GM19328 (cell line): ENCODE data around the gene CLOCK.
"Not testable (repeated sequence)": the region's sequence is repeated elsewhere in the genome, so short reads cannot be mapped to it uniquely, and the experiment has no call there.

Experiments used
- ATAC-seq: cut with Tn5 transposase; IDR thresholded peaks from one replicate; pipeline ENCODE4 v1.9.1; 2021; ENCODE audit warnings: mild to moderate bottlenecking, moderate library complexity; ENCODE audit not compliant: unreplicated experiment

CLOCK gene, protein sequence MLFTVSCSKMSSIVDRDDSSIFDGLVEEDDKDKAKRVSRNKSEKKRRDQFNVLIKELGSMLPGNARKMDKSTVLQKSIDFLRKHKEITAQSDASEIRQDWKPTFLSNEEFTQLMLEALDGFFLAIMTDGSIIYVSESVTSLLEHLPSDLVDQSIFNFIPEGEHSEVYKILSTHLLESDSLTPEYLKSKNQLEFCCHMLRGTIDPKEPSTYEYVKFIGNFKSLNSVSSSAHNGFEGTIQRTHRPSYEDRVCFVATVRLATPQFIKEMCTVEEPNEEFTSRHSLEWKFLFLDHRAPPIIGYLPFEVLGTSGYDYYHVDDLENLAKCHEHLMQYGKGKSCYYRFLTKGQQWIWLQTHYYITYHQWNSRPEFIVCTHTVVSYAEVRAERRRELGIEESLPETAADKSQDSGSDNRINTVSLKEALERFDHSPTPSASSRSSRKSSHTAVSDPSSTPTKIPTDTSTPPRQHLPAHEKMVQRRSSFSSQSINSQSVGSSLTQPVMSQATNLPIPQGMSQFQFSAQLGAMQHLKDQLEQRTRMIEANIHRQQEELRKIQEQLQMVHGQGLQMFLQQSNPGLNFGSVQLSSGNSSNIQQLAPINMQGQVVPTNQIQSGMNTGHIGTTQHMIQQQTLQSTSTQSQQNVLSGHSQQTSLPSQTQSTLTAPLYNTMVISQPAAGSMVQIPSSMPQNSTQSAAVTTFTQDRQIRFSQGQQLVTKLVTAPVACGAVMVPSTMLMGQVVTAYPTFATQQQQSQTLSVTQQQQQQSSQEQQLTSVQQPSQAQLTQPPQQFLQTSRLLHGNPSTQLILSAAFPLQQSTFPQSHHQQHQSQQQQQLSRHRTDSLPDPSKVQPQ

DNA sequence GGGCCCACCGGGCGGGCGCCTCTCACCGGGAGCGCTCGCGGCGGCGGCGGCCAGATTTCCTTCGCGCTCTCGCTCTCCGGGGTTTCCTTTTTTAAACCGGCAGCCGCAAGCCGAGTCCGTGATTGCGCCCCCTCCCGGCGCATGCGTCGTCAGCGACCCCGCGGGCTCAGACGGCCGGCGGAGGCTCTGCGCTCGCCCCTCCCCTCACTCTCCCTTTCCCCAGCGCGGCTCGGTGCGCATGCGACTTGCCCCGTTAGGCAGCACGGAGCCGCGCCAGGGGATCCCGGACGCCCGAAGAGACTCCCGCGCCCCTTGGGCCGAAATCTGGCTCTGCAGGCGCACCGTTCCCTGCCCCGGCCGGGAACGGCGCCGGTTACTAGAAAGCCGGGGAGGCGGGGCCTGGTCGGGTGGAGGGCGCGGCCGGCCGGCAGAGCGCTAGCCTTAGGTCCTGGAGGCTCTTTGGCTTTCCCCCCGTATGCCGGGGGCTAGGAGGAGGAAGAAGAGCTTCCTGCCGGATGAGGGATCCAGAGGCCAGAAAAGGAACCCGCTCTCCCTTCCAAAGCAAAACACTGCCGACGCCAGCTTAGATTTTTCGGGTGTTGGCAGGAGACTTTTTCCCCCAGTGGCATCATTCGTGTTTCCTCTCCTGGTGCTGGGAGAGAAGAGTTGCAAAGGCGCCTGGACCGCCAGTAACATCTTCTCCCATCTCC is at the start of gene CLOCK:
Gene CLOCK (minus strand): TSS at position 154 of the 710 bp plus-strand sequence. CDS start 64,124 bp downstream, outside the sequence.
- peak; percentile 68 for ATAC-seq

DNA sequence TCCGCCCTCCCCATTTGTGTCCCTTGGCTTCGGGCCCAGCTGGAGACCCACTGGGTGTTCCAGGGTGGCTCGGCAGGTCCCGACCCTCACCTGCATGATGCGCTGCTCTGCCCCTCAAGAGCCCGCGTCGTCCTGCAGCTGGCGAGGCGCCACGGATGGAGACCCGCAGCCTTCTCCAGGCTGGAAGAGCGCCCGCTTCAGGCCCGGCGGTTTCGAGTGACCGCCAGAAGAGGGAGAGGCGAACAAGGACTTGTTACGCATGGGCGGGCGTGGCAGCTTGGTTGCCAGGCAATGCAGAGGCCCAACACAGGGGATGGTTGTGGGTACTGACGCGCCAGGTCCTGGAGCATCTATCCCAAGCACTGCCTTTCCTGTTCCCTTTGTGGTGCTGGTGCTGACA is 45.3 kb upstream of the CLOCK start, which contains the start of gene PDCL2:
Gene PDCL2 (minus strand): TSS at position 232 of the 400 bp plus-strand sequence. CDS start 136 bp downstream, at position 96.
- no peak for ATAC-seq

DNA sequence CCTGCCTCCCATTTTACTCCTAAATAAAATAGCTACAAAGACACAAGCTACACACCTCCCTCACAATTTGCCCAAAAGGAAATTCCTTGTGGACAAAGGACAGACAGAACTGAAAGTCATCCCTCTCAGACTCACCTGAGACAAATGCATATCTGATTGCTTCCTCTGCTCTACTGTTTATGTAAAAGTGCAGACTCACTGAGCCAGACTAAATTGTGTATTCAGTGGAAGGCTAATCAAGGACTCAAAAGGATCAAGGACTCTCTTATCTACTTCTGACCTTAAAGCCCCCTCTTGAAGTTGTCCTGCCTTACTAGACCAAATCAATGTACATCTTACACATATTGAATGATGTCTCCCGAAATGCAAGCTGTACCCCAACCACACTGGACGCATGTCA is 41.5 kb upstream of the CLOCK start:
- ATAC-seq = no peak

DNA sequence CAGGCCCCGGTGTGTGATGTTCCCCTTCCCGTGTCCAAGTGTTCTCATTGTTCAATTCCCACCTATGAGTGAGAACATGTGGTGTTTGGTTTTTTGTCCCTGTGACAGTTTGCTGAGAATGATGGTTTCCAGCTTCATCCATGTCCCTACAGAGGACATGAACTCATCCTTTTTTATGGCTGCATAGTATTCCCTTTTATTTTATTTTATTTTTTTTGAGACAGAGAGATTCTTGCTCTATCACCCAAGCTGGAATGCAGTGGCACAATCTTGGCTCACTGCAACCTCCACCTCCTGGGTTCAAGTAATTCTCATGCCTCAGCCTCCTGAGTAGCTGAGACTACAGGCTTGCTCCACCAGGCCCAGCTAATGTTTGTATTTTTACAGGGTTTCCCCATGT is 36.1 kb upstream of the CLOCK start:
- not testable (repeated sequence) for ATAC-seq

DNA sequence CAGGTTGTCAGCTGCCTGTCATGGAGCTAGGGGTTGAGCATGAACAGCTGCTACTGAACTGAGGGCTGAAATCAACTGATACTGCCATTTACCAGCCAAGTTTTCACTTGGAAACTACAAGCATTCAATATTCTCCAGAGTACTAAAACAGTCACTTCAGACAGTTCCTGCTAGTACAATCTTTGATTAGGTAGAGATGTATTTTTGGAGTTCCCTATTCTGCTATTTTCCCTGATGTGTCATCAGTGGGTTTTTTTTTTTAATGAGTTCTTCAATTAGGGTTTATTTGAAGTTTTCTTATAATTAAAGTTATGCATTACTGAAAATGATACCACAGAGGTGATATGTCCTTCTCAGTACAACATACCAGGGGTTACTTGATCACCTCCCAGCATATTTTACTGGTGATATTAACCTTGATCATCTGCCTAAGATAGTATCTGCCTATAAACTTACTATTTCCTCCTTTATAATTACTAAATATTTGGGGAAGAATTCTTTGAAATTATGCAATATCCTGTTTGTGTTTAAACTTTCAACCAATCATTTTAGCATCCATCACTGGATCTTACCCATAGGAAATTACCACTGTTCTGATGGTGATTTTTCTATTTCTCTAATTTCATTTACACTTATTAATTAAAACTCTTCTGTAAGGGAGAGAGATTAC is 31.8 kb upstream of the CLOCK start:
- ATAC-seq = no peak

DNA sequence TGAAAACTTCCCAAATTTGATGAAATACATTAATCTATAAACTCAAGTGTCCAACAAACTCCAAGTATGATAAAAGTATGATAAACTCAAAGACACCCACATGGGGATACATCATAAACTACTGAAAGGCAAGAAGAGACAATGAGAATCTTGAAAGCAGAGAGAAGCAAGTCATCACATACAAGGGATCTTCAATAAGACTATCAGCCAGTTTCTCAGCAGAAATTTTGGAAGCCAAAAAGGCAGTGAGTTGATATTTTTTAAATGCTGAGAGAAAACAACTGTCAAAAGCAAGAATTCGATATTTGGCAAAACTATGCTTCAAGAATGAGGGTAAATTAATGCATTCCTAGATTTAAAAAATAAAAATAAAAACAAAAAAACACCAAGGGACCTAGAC is 28.8 kb upstream of the CLOCK start:
- ATAC-seq = no peak

DNA sequence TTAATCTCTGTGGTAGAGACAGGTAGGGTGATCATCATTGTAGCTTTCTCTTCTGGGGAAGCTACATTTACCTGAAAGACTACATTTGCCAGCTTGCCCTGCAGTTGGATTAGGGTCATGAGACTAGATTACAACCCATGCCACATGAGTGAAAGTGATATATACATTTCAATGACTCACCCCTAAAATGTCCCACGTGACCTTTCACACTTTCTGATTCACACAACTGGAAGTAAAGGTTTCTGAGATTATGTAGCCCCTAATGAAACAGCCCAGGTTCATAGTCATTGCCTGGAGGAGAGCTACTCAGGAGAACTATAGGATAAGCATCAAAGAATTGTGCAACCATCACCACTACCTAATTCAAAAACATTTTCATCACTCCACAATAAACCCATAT is 27.5 kb upstream of the CLOCK start:
- ATAC-seq = no peak

DNA sequence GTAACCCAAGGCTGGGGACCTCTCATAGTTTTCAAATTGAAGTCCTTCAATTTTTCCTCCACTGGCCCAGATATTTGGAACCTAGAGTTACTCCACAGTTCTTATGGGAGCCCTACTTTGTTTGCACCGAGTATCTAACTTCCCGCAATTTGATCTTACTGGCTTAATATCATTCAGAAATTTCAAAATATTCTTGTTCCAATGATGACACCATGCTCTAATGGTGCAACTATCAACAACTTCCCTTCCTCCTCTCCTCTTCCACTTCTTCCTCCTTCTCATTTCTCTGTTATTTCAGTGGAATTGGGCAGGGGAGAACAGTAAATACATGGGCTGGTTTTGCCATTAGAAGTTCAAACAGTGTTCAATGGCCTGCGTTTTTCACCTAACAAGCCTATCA is 25.1 kb upstream of the CLOCK start:
- ATAC-seq = no peak

DNA sequence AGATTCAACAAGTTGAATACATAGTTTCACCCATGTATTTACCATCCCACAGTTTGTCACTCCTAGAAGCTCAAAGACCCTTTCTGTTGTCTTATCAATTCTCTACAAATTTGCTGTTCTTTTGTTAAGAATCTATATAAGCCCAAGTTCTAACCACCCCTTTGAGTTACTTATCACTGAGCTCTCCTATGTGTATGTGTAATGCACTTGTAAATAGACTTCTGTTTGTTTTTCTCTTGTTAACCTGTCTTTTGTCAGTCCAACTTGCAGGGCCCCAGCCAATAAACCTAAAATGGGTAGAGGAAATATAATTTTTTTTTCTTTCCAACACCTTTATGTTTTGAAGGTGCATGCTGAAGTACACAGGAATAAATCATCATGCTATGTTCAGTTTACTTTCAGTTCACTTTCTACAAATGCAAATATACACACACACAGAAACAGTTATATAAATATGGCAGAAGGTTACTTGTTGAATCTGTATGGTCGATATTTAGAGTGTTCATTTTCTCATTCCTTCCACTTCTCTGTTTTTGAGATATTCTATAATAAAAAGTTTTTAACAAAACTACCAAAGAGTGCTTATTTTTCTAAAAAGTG is 22.3 kb upstream of the CLOCK start:
- peak; percentile 84 for ATAC-seq

DNA sequence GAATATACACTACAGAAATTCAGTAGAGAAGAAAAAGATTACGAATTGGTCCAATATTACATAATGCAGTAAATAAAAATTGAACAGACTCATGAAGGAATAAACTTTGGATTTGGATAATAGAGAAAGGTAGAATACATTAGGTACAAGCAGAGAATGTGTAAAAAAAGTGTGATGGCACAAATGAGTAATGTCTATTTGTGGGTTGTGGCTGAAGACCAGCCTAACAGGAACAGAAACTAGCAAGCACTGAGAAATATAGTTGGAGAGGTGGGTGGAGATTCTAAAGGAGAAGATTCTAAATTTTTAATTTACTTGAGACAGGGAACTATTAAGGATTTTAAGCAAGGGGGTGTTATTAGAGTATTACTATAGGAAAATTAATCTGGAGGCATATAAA is 15.2 kb upstream of the CLOCK start:
- ATAC-seq = peak; percentile 99

DNA sequence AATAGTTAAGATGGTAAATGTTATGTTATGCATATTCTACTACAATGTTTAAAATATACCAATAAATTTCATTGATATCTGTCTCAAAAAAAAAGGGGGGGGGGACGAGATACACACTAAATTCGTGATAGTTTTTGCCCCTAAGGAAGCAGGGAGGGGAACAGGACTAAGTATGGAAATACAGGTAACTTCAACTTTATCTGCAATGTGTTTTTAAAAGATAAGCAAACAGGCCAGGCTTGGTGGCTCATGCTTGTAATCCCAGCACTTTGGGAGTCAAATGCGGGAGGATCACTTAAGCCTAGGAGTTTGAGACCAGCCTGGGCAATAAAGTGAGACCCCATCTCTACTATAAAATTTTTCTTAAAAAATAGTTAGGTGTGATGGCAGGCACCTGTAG is 13.4 kb upstream of the CLOCK start:
- ATAC-seq = no peak

DNA sequence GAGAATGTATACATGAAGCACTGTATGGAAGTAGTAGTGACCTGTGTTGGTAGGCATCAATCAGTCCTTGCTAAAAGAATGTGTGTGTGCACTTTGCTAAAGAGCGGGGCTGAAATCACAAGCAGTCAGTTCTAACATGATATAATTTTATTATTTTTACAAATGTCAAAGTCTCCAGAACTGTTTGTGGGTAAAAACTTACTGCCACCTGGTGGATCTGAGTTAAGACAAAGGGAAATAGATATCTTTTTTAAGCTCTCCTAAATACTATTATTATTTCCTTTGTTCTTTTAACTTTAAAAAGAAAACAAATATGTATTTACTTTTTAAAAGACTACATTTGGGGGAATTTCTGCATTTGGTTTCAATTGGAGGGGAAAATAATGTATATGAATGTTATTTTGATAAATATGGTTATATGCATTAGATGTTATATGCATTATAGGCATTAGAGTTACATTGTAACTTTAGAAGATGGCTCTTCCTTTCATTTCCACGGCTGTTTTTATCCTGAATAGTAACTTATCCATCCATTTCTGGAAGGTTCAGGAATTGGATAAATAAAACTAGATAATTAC is 7.8 kb upstream of the CLOCK start:
- no peak for ATAC-seq

DNA sequence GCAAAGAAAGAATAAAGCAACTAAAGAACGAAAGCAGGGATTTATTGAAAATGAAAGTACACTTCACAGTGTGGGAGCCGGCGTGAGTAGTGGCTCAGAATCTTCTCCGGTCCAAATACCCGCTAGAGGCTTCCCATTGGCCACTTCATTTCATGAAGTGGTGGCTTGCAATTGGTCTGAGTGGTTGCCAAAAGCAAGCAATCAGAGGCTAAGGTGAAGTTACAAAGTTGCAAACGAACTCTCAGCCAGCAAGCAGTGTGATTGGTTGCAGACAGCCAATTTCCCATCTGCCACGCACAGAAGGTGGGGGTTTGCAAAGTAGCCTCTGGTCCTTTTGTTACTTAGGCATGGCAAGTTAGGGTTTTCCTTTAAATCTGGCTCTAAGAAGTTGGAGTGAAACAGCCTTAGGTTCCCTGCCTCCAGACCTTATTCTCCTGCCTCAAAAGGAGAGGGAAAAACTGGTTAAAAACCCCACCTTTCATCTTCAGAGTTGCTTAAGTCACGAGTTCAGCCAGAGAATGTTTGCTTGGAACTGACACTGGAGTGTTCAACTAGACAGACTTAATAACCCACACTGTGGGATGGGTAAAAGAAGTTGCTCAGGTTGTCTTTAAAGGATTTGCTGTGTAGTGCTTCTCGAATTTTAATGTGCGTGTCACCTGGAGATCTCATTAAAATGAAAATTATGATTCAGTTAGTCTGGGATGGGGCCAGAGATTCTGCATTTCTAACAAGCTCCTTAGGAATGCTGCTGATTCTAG is 6.9 kb upstream of the CLOCK start:
- ATAC-seq = no peak

DNA sequence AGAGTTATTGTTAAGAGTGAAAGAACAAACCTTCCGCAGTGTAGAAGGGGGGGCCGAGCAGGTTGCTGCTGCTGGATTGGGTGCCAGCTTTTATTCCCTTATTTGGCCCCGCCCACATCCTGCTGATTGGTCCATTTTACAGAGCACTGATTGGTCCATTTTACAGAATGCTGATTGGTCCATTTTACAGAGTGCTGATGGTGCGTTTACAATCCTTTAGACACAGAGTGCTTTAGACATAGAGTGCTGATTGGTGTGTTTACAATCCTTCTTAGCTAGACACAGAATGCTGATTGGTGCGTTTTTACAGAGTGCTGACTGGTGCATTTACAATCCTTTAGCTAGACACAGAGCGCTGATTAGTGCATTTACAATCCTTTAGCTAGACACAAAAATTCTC is 5.3 kb upstream of the CLOCK start:
- not testable (repeated sequence) for ATAC-seq

DNA sequence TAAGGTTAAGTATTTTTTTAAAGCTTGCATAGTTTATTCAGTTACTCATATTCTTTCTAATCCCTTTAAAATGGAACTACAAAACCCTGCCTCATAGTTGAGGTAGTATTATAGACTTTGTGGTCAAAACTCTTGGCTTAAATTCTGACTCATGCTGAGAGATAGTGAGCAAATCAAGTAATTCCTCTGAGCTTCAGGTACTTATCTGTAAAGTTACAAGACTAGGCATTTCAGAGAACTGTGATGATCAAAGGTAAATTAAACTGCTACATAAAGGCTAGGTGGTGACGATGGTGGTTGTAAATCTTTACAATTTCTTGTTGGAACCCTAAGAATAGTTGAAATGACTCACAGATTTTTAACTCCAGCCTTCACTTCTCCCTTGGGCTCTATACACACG is 3.2 kb upstream of the CLOCK start:
- no peak for ATAC-seq

DNA sequence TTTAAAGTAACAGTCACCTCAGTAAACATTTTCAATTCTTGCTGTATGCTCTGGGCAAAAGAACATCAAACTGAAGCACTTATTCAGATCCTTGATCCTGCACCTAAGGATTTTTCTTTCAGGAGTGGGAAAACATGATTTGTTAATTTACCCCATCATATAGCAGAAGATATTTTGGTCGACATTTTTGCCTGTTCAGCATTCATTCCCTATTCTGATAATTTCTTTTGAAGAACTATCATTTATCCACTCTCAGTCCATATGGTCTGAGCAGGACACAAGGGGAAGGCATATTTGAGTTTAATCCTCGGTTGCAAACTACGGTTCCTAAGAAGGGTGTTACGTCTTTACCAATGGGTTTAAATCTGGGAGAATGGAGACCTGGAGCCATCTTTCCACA is 1.2 kb upstream of the CLOCK start:
- no peak for ATAC-seq

DNA sequence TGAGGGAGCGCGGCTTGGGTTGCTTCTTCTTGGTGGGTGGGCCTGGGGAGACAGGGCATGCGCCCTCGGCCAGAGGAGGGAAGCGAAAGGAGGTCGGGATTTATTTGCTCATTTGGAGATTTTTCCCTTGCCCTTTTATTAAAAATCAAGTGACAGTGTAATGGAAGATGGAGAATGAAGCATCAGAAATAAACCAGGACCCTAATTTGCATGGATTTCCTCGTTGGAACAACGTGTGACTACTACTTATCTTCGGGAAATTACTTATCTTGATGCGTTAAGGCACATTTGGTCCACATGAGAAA is 709 bp upstream of the CLOCK start:
- no peak for ATAC-seq

DNA sequence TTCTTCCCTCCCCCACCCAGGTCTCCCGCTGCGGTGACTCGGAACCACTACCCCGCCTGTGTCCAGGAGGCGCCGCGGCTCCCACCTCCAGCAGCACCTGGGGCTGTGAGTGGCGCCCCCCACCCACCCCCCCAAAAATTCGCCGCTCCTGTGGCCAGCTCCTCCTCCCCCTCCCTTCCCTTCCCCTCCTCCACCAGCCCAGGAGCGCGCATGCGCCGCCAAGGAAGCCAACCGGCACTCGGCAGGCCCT is 278 bp downstream of the CLOCK start:
- peak; percentile 41 for ATAC-seq

DNA sequence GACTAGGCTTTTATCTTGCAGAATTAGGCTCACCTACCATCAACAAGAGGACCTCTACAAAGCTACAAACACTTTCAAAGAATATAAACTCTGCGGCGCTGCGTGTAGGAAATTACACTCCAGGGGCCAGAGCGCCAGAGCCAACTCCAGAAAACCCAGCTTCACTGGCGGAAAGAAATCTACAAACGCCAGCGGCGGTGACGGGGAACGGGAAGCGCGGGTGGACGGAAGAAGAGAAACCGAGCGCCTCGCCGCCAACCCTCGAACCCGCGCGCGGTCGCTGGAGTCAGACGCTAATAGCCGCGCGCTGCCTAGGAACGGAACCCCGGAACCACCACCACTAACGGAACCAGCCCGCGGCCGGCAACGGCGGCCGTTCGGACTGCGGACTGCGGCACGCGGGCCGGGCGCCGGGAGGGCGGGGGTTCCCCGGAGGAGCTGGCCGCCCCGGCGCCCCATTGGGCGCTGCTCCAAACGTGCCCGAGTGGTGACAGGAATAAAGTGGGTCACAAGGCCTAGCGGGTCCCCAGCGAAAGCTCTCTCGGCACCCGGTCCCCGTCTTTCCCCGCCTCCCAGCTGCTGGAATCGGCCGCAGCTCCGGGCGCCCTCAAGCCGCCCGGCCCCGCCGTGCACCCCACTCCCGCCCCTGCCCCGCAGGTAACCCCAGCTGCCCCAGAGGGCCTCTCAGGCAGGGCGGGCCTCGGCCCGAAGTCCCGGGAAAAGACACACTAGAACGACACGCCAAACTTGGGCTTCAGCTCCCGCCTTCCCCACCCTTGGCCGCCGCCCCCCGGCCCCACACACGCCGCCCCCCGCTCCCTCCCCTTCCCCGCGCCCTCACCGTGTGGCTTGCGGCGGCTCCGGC is 836 bp downstream of the CLOCK start:
- ATAC-seq = peak; percentile 42
